Measurements from ENCODE around the gene MAP2K6.

DNA sequence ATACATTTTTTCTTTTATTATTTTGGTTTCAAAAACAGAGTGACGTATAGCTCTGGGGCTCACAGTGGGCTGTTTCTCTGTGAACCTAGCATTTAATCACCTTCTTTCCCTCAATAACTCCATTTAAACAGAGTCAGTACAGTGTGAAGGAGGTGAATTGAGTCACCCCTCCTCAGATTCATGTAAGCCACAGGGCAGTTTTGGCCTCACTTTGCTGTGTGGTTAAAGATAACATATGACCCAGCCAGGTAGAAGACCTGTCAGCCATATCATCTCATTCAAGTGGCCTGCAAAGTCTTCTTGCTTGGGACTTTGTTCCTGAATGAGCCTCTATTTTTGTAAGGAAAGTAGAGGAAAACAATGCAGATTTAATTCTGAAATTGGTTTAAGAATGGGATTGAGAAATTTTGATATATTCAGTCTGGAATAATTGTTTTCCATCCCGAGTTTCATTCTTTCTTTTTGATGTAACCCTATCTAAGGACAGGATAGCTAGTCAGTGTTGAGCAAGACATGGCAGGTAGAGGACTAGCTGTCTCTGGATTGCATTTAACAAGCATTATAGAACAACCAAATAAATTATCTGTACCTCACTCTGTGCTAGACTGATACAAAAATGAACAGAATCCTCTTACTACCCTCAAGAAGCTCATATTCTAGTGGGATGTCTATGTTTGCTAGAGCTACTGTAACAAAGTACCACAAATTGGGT is 13.1 kb downstream of the MAP2K6 start:
- TF ChIP-seq, protein P1, sequence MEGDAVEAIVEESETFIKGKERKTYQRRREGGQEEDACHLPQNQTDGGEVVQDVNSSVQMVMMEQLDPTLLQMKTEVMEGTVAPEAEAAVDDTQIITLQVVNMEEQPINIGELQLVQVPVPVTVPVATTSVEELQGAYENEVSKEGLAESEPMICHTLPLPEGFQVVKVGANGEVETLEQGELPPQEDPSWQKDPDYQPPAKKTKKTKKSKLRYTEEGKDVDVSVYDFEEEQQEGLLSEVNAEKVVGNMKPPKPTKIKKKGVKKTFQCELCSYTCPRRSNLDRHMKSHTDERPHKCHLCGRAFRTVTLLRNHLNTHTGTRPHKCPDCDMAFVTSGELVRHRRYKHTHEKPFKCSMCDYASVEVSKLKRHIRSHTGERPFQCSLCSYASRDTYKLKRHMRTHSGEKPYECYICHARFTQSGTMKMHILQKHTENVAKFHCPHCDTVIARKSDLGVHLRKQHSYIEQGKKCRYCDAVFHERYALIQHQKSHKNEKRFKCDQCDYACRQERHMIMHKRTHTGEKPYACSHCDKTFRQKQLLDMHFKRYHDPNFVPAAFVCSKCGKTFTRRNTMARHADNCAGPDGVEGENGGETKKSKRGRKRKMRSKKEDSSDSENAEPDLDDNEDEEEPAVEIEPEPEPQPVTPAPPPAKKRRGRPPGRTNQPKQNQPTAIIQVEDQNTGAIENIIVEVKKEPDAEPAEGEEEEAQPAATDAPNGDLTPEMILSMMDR (conservative IDR thresholded peaks at IDR 0.05; ENCODE audit: low read length) = no peak
- TF ChIP-seq EZH2phosphoT487 (IDR thresholded peaks at IDR 0.05; ENCODE audit: borderline replicate concordance) = no peak
